PFSK-1 (cell line): Measurements from ENCODE around the gene THOC1.

Source experiments
- POLR2AphosphoS5 ChIP-seq: IDR thresholded peaks from 2 replicates; pipeline ENCODE4 v1.6.1; 2012; ENCODE audit warnings: low read depth, mild to moderate bottlenecking, control low read depth, low read length, moderate library complexity
- REST ChIP-seq, 2 experiments: IDR thresholded peaks; 2 replicates each; pipeline versions ENCODE4 v1.6.1 to v1.8.0; 2011 to 2012; ENCODE audit warnings: low read depth in 2 of 2, low read length in 2 of 2, control low read depth in 1 of 2, inconsistent platforms in 1 of 2, mild to moderate bottlenecking in 1 of 2, moderate library complexity in 1 of 2; ENCODE audit not compliant: insufficient read depth in 1 of 2
- SIN3A ChIP-seq: IDR thresholded peaks from 2 replicates; pipeline ENCODE4 v1.6.1; 2012; ENCODE audit warnings: mild to moderate bottlenecking, low read length, moderate library complexity, borderline replicate concordance; ENCODE audit not compliant: insufficient read depth
- TAF1 ChIP-seq: IDR thresholded peaks from 2 replicates; pipeline ENCODE4 v1.6.1; 2012; ENCODE audit warnings: low read length, control low read depth, borderline replicate concordance; ENCODE audit not compliant: insufficient read depth

DNA sequence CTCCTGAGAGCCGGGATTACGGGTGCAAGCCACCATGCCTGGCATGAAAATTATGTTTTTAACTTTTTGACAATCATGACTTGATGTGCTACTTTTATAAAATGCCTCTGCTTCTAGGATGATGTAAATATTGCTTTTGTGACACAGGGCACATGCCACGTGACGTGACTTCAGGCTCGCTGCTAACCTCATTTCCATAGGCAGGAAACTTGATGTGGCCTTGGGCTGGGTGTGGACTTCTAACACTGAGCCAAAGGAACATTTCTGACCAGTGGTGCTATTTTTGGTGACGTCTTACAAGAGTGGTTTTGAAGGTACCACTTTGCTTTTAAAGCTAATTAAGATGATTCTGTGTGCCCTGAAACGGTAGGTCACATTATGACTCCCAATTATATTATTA lies 34.2 kb upstream of the THOC1 start:
- TF ChIP-seq SIN3A (no peak), POLR2AphosphoS5 (no peak), TAF1 (no peak), REST (IDR thresholded peaks at IDR 0.05; ENCODE audit: insufficient read depth in 1 of 2, low read depth in 2 of 2, low read length in 2 of 2) (no peak)
